ENCODE measurements around the gene VIL1. TPM values are rescaled to one million over a fixed set of nuclear protein-coding genes. Genes with fewer than 3 reads are reported as not detected.

VIL1 gene
- total and polyA plus RNA-seq, 2 of the 13 experiments (the other 11 are each of a cell fraction or from before 2014, with no cell fraction given), result 287 to 301 TPM

DNA sequence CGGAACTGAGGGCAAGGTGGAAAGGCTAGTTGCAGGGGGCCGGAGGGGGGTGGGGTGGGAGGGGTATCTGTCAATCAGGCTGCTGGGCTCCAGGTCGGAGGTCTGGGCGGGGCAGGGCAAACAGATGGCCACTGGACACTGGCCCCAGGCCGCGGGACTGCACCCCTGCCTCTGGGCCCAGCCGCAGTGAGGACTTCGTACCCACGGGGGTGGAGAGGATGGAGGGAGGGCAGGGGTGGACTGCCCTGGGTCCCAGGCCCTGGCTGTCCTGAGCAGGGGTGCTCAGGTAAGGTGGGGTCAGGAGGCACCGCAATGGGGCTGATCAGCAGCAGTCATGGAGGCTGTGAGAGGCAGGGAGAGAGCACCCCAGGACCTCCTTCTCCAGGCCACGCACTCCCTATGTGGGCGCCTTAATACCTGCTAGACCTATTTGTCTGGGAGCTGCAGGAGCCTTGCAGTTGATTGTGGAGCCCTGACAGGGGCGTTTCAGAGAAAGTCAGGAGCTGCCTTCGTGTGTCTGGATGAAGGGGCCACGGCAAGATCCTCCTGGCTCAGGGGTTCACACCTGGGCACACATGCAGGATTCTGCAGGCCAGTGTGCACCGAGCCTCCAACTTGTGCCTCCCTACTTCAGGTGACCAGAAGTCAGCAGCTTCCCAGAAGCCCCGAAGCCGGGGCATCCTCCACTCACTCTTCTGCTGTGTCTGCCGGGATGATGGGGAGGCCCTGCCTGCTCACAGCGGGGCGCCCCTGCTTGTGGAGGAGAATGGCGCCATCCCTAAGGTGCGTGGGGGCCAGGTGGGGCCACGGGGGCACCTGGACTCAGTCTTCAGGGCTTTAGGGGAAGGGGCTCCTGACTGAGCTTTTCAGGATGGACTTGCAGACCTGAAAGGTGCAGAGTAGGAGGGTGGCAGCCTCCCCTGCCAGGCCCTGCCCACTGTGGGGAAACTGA, 17.7 kb upstream of the VIL1 start (continued):
- TF ChIP-seq DRAP1 (CRISPR knock-in tag; IDR thresholded peaks at IDR 0.05) (peak; percentile 84), ZNF225 (CRISPR knock-in tag; IDR thresholded peaks at IDR 0.05) (no peak), SMAD3 (CRISPR knock-in tag; IDR thresholded peaks at IDR 0.05) (0 out of 2 replicates have a peak, but pooled peaks have one; percentile 17), ZNF281 (CRISPR knock-in tag; IDR thresholded peaks at IDR 0.05; ENCODE audit: borderline replicate concordance) (peak; percentile 77), ZNF282 (IDR thresholded peaks at IDR 0.05; ENCODE audit: partially characterized antibody) (no peak), ZNF543 (CRISPR knock-in tag; IDR thresholded peaks at IDR 0.05) (peak; percentile 89), KDM5A (IDR thresholded peaks at IDR 0.05; ENCODE audit: borderline replicate concordance, low read length) (peak; percentile 71; the same call in 1 of the 2 replicates), AGO2 (optimal IDR thresholded peaks at IDR 0.05; ENCODE audit: low read depth, low read length) (peak; percentile 76), HNF4A (CRISPR knock-in tag; IDR thresholded peaks at IDR 0.05) (peak; percentile 99), ZNF235 (CRISPR knock-in tag; IDR thresholded peaks at IDR 0.05; ENCODE audit: borderline replicate concordance) (no peak), CBX5 (CRISPR knock-in tag; IDR thresholded peaks at IDR 0.05; ENCODE audit: borderline replicate concordance) (peak; percentile 90; the same call in 1 of the 2 replicates), IKZF1 (IDR thresholded peaks at IDR 0.05) (no peak)
- TF ChIP-seq, protein P1, sequence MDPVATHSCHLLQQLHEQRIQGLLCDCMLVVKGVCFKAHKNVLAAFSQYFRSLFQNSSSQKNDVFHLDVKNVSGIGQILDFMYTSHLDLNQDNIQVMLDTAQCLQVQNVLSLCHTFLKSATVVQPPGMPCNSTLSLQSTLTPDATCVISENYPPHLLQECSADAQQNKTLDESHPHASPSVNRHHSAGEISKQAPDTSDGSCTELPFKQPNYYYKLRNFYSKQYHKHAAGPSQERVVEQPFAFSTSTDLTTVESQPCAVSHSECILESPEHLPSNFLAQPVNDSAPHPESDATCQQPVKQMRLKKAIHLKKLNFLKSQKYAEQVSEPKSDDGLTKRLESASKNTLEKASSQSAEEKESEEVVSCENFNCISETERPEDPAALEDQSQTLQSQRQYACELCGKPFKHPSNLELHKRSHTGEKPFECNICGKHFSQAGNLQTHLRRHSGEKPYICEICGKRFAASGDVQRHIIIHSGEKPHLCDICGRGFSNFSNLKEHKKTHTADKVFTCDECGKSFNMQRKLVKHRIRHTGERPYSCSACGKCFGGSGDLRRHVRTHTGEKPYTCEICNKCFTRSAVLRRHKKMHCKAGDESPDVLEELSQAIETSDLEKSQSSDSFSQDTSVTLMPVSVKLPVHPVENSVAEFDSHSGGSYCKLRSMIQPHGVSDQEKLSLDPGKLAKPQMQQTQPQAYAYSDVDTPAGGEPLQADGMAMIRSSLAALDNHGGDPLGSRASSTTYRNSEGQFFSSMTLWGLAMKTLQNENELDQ (CRISPR knock-in tag; IDR thresholded peaks at IDR 0.05; ENCODE audit: borderline replicate concordance), result no peak
- TF ChIP-seq, protein P2, sequence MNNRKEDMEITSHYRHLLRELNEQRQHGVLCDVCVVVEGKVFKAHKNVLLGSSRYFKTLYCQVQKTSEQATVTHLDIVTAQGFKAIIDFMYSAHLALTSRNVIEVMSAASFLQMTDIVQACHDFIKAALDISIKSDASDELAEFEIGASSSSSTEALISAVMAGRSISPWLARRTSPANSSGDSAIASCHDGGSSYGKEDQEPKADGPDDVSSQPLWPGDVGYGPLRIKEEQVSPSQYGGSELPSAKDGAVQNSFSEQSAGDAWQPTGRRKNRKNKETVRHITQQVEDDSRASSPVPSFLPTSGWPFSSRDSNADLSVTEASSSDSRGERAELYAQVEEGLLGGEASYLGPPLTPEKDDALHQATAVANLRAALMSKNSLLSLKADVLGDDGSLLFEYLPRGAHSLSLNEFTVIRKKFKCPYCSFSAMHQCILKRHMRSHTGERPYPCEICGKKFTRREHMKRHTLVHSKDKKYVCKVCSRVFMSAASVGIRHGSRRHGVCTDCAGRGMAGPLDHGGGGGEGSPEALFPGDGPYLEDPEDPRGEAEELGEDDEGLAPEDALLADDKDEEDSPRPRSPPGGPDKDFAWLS (CRISPR knock-in tag; IDR thresholded peaks at IDR 0.05; ENCODE audit: borderline replicate concordance), result peak; percentile 94; the same call in 1 of the 2 replicates
- TF ChIP-seq, protein P3, sequence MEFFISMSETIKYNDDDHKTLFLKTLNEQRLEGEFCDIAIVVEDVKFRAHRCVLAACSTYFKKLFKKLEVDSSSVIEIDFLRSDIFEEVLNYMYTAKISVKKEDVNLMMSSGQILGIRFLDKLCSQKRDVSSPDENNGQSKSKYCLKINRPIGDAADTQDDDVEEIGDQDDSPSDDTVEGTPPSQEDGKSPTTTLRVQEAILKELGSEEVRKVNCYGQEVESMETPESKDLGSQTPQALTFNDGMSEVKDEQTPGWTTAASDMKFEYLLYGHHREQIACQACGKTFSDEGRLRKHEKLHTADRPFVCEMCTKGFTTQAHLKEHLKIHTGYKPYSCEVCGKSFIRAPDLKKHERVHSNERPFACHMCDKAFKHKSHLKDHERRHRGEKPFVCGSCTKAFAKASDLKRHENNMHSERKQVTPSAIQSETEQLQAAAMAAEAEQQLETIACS (CRISPR knock-in tag; IDR thresholded peaks at IDR 0.05), result no peak

All from HepG2 (cell line).